ENCODE data around the gene GALNT17.
"Not testable (repeated sequence)": the region's sequence is repeated elsewhere in the genome, so short reads cannot be mapped to it uniquely, and the experiment has no call there.

The GALNT17 gene

GRCh38 chr7:71155236-71155635, 23.3 kb downstream of the GALNT17 start:
- H3K4me3 ChIP-seq = no peak overlapping the region
- H3K27ac ChIP-seq = no peak overlapping the region

GRCh38 chr7:71157757-71158156, 25.8 kb downstream of the GALNT17 start:
- no peak overlapping the region for H3K4me3 ChIP-seq
- H3K27ac ChIP-seq = no peak overlapping the region

- H3K27ac ChIP-seq = no peak overlapping the region
Measured at GRCh38 chr7:71165708-71166107, 33.8 kb downstream of the GALNT17 start.

GRCh38 chr7:71171476-71171875, 39.5 kb downstream of the GALNT17 start:
- no peak overlapping the region for H3K27ac ChIP-seq
- no peak overlapping the region for H3K4me3 ChIP-seq

More at GRCh38 chr7:71165708-71166107, 33.8 kb downstream of the GALNT17 start:
- no peak overlapping the region for H3K4me3 ChIP-seq

GRCh38 chr7:71173955-71174354, 42.0 kb downstream of the GALNT17 start:
- no peak overlapping the region for H3K4me3 ChIP-seq
- H3K27ac ChIP-seq = no peak overlapping the region

- no peak overlapping the region for H3K4me3 ChIP-seq
- H3K27ac ChIP-seq = no peak overlapping the region
Measured at GRCh38 chr7:71182438-71182935, 50.5 kb downstream of the GALNT17 start.

GRCh38 chr7:71184136-71184535, 52.2 kb downstream of the GALNT17 start:
- Histone ChIP-seq H3K27ac (no peak overlapping the region), H3K4me3 (no peak overlapping the region)

GRCh38 chr7:71184609-71185008, 52.7 kb downstream of the GALNT17 start:
- Histone ChIP-seq H3K27ac (no peak overlapping the region), H3K4me3 (no peak overlapping the region)

- Histone ChIP-seq H3K27ac (no peak overlapping the region), H3K4me3 (no peak overlapping the region)
Measured at GRCh38 chr7:71186535-71187057, 54.7 kb downstream of the GALNT17 start.

GRCh38 chr7:71191771-71192170, 59.8 kb downstream of the GALNT17 start:
- H3K27ac ChIP-seq = no peak overlapping the region
- no peak overlapping the region for H3K4me3 ChIP-seq

- H3K27ac ChIP-seq = no peak overlapping the region
- no peak overlapping the region for H3K4me3 ChIP-seq
Measured at GRCh38 chr7:71193099-71193810, 61.3 kb downstream of the GALNT17 start.

GRCh38 chr7:71198391-71198790, 66.4 kb downstream of the GALNT17 start:
- Histone ChIP-seq H3K4me3 (no peak overlapping the region), H3K27ac (no peak overlapping the region)

GRCh38 chr7:71198887-71199286, 66.9 kb downstream of the GALNT17 start:
- no peak overlapping the region for H3K27ac ChIP-seq
- no peak overlapping the region for H3K4me3 ChIP-seq

- Histone ChIP-seq H3K27ac (no peak overlapping the region), H3K4me3 (no peak overlapping the region)
Measured at GRCh38 chr7:71206184-71206583, 74.2 kb downstream of the GALNT17 start.

- Histone ChIP-seq H3K4me3 (no peak overlapping the region), H3K27ac (no peak overlapping the region)
Measured at GRCh38 chr7:71208881-71209280, 76.9 kb downstream of the GALNT17 start.

GRCh38 chr7:71209484-71209883, 77.5 kb downstream of the GALNT17 start:
- not testable (repeated sequence) for H3K4me3 ChIP-seq, H3K27ac ChIP-seq

- Histone ChIP-seq H3K27ac (no peak overlapping the region), H3K4me3 (no peak overlapping the region)
Measured at GRCh38 chr7:71210220-71210619, 78.3 kb downstream of the GALNT17 start.

- H3K27ac ChIP-seq, H3K4me3 ChIP-seq: not testable (repeated sequence)
Measured at GRCh38 chr7:71212433-71212832, 80.5 kb downstream of the GALNT17 start.

GRCh38 chr7:71216211-71216610, 84.3 kb downstream of the GALNT17 start:
- Histone ChIP-seq H3K4me3 (no peak overlapping the region), H3K27ac (no peak overlapping the region)

GRCh38 chr7:71220210-71220695, 88.3 kb downstream of the GALNT17 start:
- Histone ChIP-seq H3K27ac (no peak overlapping the region), H3K4me3 (no peak overlapping the region)

- H3K27ac ChIP-seq = no peak overlapping the region
Measured at GRCh38 chr7:71221049-71221448, 89.1 kb downstream of the GALNT17 start.

More at GRCh38 chr7:71221049-71221448, 89.1 kb downstream of the GALNT17 start:
- H3K4me3 ChIP-seq = no peak overlapping the region

Measured in skin epidermis (tissue), 12 donors.